NCI-H2081 treated with DMSO at 0.1 percent for 48 hours (cell line): ENCODE measurements around the gene MARCHF11.

Experiments
- DNase-seq: peaks from one replicate; lab custom pipeline; 2025; lab: John Stamatoyannopoulos, UW

MARCHF11 gene, protein sequence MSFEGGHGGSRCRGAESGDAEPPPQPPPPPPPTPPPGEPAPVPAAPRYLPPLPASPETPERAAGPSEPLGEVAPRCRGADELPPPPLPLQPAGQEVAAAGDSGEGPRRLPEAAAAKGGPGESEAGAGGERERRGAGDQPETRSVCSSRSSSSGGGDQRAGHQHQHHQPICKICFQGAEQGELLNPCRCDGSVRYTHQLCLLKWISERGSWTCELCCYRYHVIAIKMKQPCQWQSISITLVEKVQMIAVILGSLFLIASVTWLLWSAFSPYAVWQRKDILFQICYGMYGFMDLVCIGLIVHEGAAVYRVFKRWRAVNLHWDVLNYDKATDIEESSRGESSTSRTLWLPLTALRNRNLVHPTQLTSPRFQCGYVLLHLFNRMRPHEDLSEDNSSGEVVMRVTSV

DNA sequence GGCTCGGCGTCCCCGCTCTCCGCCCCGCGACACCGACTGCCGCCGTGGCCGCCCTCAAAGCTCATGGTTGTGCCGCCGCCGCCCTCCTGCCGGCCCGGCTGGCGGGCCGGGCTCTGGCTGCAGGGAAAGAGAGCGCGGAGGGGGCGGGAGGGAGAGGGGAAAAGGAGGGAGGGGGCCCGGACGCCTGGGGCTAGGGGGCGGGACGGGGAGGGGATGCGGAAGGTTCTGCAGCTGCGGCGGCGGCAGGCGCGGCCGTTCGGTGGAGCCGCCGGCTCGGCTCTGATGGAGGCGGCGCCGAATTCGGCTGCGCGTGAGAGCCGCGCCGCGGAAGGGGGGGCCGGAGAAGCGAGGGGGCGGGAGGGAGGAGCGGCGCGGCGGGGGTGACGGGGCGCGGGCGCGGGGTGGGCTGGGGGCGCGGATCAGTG lies at the start of gene MARCHF11:
Gene MARCHF11, minus strand, starts transcription at position 281 of the 425 bp plus-strand sequence. Its CDS starts 216 bp downstream, at position 65.
- DNase-seq: no peak

DNA sequence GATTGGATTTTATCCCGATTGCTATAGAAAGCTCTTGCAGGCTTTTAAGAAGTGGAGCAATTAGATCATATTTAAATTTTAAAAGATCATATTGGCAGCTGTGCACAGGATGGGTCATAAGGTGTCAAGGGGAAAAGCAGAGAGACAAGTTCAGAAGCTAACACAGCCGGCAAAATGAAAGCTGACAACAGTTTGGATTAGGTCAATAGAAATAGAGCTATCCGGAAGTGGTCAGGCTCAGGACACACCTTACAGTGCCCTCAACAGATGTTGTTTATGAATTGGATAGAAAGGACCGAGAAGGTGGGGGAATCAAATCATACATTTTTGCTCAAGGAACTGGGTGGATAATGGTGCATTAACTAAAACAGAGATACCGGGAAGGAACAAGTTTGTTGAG lies 46.3 kb upstream of the MARCHF11 start:
- DNase-seq: no peak

DNA sequence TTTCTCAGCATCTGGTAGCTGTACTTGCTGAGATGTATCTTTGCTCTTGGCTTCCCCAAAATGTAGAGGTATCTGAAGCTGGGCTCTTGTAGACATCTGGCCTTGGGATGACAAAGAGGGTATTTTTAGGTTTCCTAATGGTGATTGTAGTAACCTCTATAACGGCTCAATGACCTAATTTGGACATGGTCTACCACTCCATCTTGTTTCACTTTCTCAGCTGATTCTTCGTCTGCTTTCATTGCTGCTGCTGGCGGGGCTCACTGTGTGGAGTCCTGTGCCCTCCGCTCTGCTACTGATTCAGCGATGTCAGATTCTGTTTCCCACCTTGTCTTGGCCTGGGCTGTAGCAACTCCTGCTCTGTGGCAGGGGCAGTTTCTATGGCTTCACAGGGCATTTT lies 12.7 kb upstream of the MARCHF11 start:
- DNase-seq: no peak

DNA sequence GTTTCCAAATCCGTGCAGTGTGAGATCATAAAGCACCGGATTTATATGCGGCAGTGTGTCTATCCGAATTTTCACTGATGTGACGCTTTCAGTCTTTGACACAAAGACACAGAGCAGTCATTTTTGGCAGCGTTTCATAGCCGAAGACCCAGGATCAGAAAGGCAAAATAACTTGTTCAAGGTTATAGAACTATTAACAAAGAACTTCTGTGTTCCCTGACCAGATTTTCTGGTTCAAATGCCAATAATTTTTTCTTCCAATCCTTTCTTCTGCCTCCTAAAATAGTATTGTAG lies 1.1 kb upstream of the MARCHF11 start:
- DNase-seq: no peak

DNA sequence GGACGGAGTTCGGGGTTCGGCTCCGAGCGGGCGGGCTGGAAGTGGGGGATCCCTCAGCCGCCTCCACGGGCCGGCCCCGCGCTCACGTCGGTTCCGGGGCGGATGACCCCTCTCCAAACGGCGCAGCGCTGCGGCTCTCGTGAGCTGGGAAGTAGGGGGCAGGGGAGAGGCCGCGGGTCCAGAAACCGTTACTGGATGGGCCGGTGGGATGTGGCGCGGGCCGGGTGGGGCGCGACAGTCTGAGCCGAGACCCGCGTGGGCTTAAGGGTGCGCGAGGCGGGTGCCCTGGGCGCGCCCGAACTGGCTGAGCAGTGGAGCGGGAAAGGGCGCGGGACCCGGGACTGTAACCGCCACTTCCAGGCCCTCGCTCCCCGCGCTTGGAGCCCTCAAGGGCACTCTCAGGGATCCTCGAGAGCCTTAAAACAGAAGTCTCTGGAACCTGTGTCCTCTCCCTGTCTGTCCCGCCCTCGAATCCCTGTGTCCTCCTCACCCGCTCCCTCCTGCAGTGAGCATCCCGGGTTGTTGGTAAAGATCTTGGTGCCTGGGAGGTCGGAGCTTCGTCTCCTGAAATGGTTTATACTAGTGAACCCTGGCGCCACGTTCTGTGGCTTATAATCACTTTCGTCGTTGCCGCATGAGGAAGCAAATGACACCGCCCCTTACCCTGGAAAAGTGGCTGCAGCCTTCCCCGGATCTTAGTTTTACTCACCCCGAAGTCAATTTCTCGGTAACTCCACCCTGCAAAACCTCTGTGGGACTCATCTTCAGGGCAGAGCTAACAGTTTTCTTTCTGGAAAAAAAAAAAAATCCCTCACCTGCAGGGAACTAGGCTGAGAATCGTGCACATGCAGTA lies 571 bp upstream of the MARCHF11 start:
- no peak for DNase-seq

DNA sequence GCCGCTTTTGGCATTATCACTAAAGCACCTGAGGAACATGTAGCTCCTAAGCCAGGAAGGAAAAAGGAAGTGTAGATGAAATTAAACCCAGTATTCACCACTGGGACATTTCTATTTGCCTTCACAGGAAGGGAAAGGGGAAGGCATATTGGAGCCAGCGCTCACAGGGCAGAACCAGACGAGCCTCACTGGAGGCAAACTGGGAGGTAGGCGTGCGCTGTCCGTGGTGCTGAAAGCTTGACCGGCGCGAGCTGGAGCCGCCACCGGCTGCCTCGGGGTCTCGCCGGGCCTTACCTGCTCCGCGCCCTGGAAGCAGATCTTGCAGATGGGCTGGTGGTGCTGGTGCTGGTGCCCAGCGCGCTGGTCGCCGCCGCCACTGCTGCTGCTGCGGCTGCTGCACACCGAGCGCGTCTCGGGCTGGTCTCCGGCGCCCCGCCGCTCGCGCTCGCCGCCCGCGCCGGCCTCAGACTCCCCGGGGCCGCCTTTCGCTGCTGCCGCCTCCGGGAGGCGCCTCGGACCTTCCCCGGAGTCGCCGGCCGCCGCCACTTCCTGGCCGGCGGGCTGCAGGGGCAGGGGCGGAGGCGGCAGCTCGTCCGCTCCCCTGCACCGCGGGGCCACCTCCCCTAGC lies 732 bp downstream of the MARCHF11 start:
- no peak for DNase-seq

DNA sequence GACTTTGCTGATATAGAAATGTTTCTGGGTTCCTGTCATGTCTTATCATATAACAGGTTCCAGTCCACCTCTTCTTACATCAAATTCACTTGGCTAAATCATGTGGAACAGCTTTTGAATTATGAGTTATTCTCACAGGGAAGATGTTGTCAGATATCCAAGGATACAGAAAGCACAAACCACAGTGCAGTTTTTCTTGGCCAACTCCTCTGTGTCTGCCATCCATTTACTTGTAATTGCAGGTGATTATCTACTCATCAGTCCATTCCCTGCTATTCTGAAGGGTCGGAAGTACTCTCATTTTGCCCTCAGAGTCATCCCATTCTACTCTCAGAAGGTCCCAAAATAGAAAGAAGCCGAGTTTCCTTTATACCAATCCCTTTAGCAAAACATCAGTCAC lies 10.0 kb downstream of the MARCHF11 start:
- no peak for DNase-seq

DNA sequence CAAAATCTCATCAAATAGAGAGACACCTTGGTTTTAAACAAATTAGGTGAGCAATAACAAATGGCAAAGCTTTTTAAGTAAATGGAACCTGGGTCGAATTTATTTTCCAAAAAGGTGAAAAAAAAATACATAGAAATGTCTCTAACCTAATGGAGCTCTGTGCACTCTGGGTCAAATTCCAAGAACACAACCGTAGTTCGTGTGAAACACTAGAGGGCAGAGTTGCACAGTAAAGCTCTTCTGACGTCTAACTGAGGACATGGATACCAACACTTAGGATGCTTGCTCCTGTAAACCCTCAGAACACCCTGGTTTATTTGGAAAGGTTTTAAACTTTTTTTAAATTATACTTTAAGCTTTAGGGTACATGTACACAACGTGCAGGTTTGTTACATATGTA lies 18.9 kb downstream of the MARCHF11 start:
- DNase-seq: peak; percentile 61

DNA sequence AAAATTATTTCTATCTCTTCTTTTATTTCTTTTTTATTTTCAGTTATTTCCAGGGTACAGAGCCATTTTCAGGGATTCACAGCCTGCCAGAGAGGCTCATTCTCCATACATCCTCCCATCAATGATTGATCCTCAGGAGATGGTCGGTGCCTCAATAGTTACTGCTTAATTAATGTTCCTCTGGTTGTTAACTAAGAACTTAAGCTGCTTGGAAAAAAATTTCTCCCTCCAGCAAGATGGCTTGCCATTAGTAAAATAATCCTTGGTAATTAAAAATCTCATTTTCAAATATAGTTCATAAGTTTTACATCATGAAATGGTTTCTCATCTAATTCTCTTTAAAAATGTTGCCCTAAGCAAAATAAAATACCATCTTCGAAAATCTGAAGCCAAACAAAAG lies 20.0 kb downstream of the MARCHF11 start:
- DNase-seq: no peak

DNA sequence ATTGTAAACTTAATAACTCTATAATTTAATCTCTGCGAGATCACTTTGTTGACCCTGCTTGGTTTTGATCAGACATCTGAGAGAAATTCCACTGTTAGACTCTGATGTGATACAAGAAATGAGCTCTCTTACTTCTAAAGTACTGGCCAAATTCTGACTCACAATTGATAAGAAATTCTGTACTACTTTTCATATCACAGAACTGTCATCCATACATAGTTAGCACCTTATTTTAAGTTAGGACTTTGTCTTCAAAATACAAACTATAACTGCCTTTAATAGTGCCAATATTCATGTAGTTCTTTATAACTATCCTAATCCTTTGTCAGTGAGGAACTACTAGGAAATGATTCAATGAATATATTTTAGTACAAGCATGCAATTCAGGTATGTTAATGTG lies 23.4 kb downstream of the MARCHF11 start:
- DNase-seq: no peak

DNA sequence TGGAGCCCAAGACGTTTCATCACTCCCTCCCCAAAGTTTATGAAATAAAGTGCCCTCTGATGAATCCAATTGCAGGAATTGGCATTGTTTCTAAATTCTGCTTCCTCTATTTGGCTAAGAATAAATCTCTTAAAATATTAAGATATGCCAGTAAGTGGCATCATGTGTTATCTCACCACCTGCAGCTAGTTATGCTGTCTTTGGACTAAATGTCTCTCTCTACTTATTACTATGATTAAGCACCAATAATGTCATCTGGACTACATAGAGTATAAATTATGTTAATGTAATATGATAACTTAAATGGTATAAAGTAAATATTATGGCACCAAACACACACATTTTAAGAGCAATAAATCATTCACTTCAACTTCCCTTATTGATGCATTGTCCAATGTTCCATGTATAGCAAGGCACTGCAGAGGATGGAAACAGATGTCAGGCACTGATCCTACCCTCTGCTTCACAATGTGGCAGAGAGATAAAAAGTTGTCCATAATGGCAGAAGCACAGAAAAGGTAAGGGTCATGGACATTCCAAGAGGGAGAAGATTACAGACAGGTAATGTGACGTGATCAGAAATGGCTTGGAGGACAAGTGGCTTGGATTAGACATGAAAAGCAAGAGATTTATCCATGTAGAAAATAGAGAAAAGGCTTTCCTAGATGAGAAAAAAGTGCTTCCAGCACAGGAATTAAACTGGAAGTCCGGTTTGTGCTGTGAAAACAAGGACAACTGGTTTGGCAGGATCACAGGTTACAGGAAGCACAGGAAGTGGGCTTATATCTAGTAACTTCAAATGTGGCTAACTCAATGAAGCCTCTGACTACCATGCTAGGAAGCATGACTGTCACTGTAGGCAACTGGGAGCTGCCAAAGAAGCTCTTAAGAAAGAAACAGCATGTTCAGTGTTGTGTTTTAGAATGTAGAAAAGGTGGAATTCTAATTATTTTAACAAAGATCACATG lies 26.7 kb downstream of the MARCHF11 start:
- DNase-seq: peak; percentile 96

DNA sequence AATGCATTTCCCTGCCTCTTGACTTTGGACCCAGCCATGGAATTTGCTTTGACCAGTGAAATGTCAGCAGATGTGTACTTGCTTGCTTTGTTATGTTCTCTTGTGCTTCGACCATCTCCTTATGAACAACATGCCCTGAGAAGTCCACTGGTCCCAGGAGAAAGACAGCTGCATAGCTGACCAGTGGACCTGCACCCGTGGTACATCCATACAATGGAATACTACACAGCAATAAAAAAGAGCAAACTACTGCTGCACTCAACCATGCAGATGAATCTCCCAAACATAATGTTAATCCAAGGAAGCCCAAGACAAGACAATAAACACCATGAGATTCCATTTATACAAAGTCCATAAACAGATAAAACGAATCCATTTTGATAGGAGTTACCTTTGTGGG lies 30.0 kb downstream of the MARCHF11 start:
- no peak for DNase-seq

DNA sequence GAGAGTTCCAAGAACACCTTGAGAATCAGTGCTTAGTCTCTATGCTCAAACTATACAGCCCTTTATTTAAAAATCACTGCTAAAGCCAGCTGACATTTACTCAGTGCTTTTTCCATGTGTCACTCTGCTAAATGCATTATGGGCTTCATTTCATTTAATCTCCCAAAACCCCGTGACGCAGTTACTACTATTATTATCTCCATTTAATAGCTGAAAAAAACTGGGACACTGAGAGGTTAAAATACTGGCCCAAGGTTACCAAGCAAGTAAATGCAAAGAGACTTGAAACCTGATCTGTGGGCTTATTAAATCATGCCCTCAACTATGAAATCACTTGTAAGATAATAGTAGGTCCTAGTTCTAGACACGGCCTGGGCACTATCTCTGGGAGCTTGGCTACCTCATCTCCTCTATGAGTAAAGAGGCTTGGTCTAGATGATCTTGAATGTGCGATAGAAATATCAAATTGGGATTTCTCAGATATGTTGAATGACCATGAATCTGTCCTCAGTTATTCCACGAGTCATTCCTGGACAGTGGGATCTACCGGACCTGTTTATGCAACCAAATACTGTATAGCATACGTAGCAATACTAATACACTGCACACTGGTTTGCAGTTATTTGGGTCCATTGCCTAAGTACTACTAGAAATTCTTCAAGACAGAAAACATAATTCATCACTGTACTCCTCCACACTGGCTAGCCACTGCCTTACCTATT lies 32.3 kb downstream of the MARCHF11 start:
- no peak for DNase-seq

DNA sequence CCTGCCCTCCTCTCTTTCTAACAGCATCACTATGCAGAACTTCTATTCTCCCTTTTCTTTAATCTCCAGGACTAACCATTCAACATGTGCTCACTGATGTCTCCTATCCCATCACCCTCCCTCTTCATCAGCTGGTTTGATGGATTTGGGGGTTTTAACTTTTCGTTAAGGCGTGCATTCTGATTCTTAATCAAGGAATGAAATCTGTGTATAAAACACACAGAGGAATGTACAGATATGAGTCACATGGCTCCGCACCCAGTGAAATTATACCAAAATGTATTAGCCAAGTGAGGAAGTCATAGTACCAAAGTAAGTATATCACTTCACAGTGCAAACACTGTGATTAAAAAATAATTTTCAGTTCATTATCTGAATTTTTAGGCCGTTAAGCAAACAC lies 35.2 kb downstream of the MARCHF11 start:
- DNase-seq: no peak

DNA sequence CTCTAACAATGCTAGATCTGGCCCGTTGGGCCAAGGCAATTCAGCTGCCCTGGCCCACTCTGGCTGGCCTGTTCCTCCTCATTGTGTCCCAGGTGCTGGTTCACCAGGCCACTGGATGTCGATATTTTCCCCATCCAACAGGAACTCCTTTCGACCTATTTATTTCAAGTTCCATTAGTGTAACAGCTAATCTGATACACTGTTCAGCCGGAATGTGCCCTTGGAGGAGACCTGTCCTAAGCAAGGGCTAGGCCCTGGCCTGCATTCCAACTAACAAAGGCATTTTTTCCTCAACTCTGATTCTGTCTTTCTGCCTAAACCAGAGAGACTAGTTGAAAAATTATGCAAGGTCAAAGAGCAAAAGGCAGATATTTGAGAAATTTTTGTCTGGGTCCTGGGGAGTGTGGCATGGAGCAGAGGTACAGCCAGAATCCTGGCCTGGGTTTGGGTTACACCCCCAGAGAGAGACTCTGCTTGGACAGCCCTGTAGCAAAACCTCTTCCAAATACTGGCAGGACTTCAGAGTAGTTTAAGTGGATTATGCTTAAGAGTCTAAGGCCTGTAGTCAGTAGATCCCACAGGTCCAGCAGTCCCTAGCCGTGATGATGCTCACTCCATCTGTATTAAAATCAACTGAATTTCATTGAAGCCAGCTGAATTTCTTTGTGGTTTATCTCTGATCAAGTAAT lies 36.1 kb downstream of the MARCHF11 start:
- DNase-seq: no peak

DNA sequence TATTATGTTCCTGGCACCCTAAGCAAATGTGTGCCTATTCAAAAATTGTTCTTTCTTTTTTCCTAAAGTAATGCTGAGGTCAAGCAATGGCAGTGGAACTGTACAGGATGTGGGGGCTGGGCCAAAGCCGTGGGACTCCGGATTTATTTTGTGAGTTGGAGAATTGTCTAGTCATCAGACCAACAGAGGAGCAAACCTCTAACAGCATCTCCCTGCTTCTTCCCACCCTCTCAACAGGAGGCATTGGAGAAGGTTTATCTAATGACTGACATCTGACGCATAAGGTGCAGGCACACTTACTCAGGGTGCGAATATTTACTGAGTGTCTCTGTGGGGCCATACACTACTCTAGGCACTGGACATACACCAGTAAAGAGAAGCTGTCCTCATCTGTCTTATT lies 38.6 kb downstream of the MARCHF11 start:
- DNase-seq: no peak

DNA sequence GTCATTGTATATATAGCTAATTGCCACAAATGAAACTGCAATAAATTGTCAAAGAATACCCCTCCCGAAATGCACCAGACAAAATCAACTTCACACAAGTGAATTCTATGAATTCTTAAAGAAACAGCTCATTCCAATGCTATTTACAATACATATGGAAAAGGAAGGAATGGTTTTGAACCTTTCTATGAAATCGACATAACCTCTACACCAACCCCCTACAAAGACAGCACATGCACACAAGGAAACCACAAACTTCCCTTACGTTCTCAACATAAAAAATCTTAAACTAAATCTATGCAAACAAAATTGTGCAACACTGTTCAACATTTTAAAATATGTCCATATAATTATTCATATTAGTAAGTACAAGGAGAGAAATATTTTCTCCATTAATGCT lies 39.2 kb downstream of the MARCHF11 start:
- DNase-seq: no peak

DNA sequence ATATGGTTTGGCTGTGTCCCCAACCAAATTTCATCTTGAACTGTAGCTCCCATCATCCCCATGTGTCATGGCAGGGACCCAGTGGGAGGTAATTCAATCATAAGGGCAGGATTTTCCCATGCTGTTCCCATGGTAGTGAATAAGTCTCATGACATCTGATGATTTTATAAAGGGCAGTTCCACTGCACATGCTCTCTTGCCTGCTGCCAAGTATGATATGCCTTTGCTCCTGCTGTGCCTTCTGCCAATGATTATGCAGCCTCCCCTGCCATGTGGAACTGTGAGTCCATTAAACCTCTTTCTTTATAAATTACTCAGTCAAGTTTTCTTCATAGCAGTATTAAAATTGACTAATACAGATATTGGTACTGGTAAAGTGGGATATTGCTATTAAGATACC lies 42.4 kb downstream of the MARCHF11 start:
- DNase-seq: no peak

DNA sequence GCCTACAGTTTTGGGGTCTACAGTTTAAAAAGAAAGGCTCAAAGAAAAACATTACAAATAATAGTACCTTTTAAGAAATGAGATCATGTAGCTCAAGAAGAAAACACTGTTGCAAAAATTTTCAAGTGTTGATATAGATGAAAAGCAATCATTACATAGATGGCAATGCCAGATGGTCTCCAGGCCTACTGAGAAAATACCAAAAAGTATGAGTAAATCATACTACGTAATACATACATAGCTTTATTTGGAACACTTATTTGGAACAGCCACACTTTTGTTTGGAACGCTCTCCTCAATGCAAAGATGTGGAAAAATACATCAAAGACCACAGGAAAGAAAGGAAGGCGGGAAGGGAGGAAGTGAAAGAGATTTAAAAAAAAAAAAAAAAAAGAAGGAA lies 44.1 kb downstream of the MARCHF11 start:
- no peak for DNase-seq

DNA sequence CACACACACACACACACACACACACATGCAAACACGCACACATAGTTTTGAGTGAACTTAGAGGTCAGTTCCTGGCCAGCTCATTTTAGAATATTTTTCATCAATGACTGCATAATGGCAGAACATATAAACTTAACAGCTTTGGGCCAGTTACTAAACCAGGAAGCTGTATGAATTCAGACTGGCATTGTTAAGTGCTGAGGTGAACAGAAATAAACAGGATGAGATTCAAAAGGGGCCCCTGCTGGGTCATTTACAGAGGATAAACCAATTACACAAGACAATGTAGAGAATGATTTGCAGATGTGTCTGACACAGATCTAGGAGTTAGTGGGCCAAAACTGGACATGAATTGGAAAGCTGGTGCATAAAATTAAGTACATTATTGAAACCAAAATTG lies 44.6 kb downstream of the MARCHF11 start:
- peak; percentile 92 for DNase-seq

DNA sequence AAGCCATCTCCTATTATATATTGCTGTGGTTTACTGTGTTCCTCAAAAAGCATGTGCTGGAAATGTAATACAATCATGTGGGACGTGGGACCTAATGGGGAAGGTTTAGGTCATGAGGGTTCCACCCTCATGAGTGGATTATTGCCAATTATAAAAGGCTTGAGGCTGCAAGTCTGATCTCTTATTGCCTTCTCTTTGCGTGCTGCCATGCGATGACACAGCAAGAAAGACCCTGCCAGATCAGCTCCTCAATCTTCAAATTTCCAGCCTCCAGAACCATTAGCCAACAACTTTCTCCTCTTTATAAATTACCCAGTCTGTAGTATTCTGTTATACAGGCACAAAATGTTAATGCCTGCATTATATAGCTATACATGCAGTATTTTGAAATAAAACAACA lies 45.4 kb downstream of the MARCHF11 start:
- DNase-seq: no peak
